Endothelial cell (in vitro differentiated cells): ENCODE results near the gene FAM241A. TPM values are rescaled to one million over a fixed set of nuclear protein-coding genes. Genes with fewer than 3 reads are reported as not detected.
"Not testable (repeated sequence)": the region's sequence is repeated elsewhere in the genome, so short reads cannot be mapped to it uniquely, and the experiment has no call there.

ENCODE experiments used
- DNase-seq: peaks from one replicate; pipeline ENCODE4 v3.0.0; 2021; ENCODE audit warnings: low spot score
- H3K27ac Mint-ChIP-seq: one replicate; pipeline ENCODE4 v1.8.0; 2021; ENCODE audit warnings: mixed read lengths, inconsistent platforms; ENCODE audit not compliant: unreplicated experiment
- H3K27me3 Mint-ChIP-seq: one replicate; pipeline ENCODE4 v1.8.0; 2021; ENCODE audit warnings: mild to moderate bottlenecking, moderate library complexity, mixed read lengths, inconsistent platforms; ENCODE audit not compliant: unreplicated experiment
- H3K36me3 Mint-ChIP-seq: one replicate; pipeline ENCODE4 v1.8.0; 2021; ENCODE audit warnings: mild to moderate bottlenecking, low read depth, mixed read lengths, inconsistent platforms; ENCODE audit not compliant: unreplicated experiment
- H3K4me1 Mint-ChIP-seq: one replicate; pipeline ENCODE4 v1.8.0; 2021; ENCODE audit warnings: mild to moderate bottlenecking, mixed read lengths, inconsistent platforms; ENCODE audit not compliant: unreplicated experiment
- H3K4me3 Mint-ChIP-seq: one replicate; pipeline ENCODE4 v1.8.0; 2021; ENCODE audit warnings: mild to moderate bottlenecking, mixed read lengths, inconsistent platforms; ENCODE audit not compliant: unreplicated experiment
- H3K9me3 Mint-ChIP-seq: one replicate; pipeline ENCODE4 v1.8.0; 2021; ENCODE audit warnings: mixed read lengths, inconsistent platforms; ENCODE audit not compliant: unreplicated experiment
- total RNA-seq: library from RNA; stranded (reverse); fragmentation: NEBNext Ultra II Directional; extraction: Animal tissue kit (Norgen Biotek cat#: 25700); gene quantifications from one replicate; pipeline ENCODE4 v1.2.1, GENCODE V29; 2021; ENCODE audit not compliant: unreplicated experiment
- TF ChIP-seq, protein P1 (sequence below): fragments of 200-600 bp; sonication (generic); IDR thresholded peaks from one replicate; pipeline ENCODE4 v1.5.0; 2021; ENCODE audit warnings: antibody characterized with exemption; ENCODE audit not compliant: unreplicated experiment

Gene FAM241A
- total RNA-seq, 1 donor from 2014 or later: 15.6 TPM

- Mint-ChIP-seq H3K36me3 (no peaks in the 10 kb centered on the region), H3K9me3 (no peaks in the 10 kb centered on the region), H3K4me3 (no peak overlapping the region), H3K27me3 (peaks cover under 1% of the 10 kb centered on the region), H3K4me1 (peaks cover 20% of the 10 kb centered on the region), H3K27ac (no peak overlapping the region)
- DNase-seq: no peak
- TF ChIP-seq, protein P1, sequence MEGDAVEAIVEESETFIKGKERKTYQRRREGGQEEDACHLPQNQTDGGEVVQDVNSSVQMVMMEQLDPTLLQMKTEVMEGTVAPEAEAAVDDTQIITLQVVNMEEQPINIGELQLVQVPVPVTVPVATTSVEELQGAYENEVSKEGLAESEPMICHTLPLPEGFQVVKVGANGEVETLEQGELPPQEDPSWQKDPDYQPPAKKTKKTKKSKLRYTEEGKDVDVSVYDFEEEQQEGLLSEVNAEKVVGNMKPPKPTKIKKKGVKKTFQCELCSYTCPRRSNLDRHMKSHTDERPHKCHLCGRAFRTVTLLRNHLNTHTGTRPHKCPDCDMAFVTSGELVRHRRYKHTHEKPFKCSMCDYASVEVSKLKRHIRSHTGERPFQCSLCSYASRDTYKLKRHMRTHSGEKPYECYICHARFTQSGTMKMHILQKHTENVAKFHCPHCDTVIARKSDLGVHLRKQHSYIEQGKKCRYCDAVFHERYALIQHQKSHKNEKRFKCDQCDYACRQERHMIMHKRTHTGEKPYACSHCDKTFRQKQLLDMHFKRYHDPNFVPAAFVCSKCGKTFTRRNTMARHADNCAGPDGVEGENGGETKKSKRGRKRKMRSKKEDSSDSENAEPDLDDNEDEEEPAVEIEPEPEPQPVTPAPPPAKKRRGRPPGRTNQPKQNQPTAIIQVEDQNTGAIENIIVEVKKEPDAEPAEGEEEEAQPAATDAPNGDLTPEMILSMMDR: no peak
Observed at GRCh38 chr4:112105201-112105969, 39.9 kb upstream of the FAM241A start.

DNA sequence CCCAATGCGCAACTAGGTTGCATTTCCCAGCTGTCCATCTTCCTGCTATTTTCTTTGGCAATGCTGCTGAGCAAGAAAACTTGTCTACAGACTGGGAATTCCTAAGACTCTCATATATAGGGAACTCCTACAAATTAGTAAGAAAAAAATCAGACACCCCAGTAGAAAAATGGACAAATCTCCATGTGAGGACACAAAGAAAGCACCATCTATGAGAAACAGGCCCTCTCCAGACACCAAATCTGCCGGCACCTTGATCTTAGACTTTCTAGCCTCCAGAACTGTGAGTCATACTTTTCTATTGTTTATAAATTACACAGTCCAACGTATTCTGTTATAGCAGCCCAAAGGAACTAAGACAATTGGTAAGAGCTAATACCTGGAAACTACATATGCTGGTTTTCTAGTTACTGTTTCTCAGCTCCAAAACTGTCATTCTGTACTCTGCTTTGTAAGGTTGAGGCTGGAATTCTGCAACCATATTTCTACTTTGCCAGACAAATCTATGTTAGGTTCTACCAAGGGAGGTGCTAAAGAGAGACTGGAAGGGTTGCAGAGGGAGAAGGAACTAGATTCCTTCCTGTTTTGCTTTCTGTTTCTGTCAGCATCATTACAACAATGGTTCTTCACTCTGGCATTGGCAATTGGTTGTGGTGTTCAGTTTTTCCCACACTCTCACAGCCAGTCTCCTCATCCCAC lies 35.7 kb upstream of the FAM241A start:
- TF ChIP-seq, protein P1: no peak
- Mint-ChIP-seq H3K27ac (peak overlapping the region; percentile 100), H3K36me3 (no peaks in the 10 kb centered on the region), H3K9me3 (no peaks in the 10 kb centered on the region), H3K4me1 (peaks cover 43% of the 10 kb centered on the region), H3K4me3 (peak overlapping the region; percentile 7), H3K27me3 (no peaks in the 10 kb centered on the region)
- DNase-seq: no peak

DNA sequence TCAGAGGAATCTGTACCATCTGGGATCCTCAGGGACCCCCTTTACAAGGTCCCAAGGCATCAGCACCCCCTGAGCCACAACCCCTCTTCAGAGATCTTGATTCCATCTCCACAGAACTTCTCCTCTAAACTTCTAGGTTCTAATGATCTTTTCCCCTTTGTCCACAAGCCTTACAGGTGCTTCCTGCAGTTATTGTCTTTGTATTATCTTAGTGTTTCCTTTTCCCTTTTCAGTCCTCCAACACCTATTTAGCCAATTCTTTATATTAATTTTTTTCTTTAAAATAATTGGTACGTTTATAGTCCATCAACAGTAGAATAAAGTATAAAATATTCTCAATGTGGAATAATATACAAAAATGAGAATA lies 35.2 kb upstream of the FAM241A start:
- no peaks in the 10 kb centered on the region for H3K36me3 Mint-ChIP-seq
- TF ChIP-seq, protein P1: no peak
- no peaks in the 10 kb centered on the region for H3K27me3 Mint-ChIP-seq
- H3K27ac Mint-ChIP-seq: peak overlapping the region; percentile 100
- H3K4me1 Mint-ChIP-seq: peaks cover 43% of the 10 kb centered on the region
- peak overlapping the region; percentile 7 for H3K4me3 Mint-ChIP-seq
- no peaks in the 10 kb centered on the region for H3K9me3 Mint-ChIP-seq
- DNase-seq: no peak

- TF ChIP-seq, protein P1: no peak
- Mint-ChIP-seq H3K4me1 (peaks cover 43% of the 10 kb centered on the region), H3K36me3 (no peaks in the 10 kb centered on the region), H3K4me3 (no peak overlapping the region), H3K9me3 (no peaks in the 10 kb centered on the region), H3K27me3 (no peaks in the 10 kb centered on the region), H3K27ac (peak overlapping the region; percentile 87)
- DNase-seq: no peak
Observed at GRCh38 chr4:112111306-112111705, 33.9 kb upstream of the FAM241A start.

- not testable (repeated sequence) for H3K36me3 Mint-ChIP-seq, H3K27ac Mint-ChIP-seq, H3K4me3 Mint-ChIP-seq, H3K9me3 Mint-ChIP-seq, DNase-seq, H3K27me3 Mint-ChIP-seq
- peaks cover 43% of the 10 kb centered on the region for H3K4me1 Mint-ChIP-seq
Observed at GRCh38 chr4:112112095-112112494, 33.2 kb upstream of the FAM241A start.
